Fibroblast of lung (primary cell): ENCODE measurements around the gene TOP3A.

Experiments
- EZH2 ChIP-seq: IDR thresholded peaks from 2 replicates; pipeline ENCODE4 v1.5.1; 2012; ENCODE audit warnings: low read length, control low read depth, mild to moderate bottlenecking; ENCODE audit errors: missing control alignments
- TF ChIP-seq, protein P1 (sequence below), 2 donors: IDR thresholded peaks in 1 of 2; conservative IDR thresholded peaks in 1 of 2; 1 replicate in 1 of 2; 2 replicates in 1 of 2; pipeline ENCODE4 v1.5.1; 2011 to 2012; ENCODE audit warnings: low read length in 2 of 2, control low read depth in 1 of 2, inconsistent platforms in 1 of 2, low read depth in 1 of 2, mild to moderate bottlenecking in 1 of 2

DNA sequence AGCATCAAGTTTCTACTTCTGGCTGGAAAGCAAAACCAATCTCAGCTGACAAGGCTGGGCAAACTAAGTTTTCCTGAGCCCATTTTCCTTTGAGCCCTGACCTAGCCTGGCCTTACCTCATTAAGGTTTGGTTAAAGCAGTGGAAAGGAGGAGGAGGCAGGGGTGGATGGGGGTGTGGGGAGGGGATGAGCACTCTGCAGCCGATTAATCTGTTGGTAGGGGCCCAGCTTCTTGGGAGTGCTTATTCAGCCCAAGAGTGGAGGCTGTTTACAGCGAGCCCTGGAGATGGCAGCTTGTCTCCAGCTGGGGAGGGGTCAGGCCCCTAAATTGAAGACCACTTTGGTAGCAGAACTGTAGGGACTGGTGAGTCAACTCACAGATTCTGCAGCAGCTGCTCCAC, 12.3 kb upstream of the TOP3A start:
- TF ChIP-seq, protein P1, sequence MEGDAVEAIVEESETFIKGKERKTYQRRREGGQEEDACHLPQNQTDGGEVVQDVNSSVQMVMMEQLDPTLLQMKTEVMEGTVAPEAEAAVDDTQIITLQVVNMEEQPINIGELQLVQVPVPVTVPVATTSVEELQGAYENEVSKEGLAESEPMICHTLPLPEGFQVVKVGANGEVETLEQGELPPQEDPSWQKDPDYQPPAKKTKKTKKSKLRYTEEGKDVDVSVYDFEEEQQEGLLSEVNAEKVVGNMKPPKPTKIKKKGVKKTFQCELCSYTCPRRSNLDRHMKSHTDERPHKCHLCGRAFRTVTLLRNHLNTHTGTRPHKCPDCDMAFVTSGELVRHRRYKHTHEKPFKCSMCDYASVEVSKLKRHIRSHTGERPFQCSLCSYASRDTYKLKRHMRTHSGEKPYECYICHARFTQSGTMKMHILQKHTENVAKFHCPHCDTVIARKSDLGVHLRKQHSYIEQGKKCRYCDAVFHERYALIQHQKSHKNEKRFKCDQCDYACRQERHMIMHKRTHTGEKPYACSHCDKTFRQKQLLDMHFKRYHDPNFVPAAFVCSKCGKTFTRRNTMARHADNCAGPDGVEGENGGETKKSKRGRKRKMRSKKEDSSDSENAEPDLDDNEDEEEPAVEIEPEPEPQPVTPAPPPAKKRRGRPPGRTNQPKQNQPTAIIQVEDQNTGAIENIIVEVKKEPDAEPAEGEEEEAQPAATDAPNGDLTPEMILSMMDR (conservative IDR thresholded peaks at IDR 0.05 in 1 of 2, IDR thresholded peaks at IDR 0.05 in 1 of 2; ENCODE audit: low read depth in 1 of 2, low read length in 2 of 2): no peak
- no peak for TF ChIP-seq EZH2
